ENCODE data around the gene SMIM35.

The SMIM35 gene

GRCh38 chr11:118109231-118109630, 22.5 kb upstream of the SMIM35 start:
- FAIRE-seq: no peak
- no peak for TF ChIP-seq CTCF (IDR thresholded peaks at IDR 0.05; ENCODE audit: insufficient read depth, missing control alignments)
- DNase-seq (ENCODE audit: insufficient read length, low spot score): no peak

- TF ChIP-seq CTCF (IDR thresholded peaks at IDR 0.05; ENCODE audit: insufficient read depth, missing control alignments): no peak
- DNase-seq (ENCODE audit: insufficient read length, low spot score) (no peak), FAIRE-seq (no peak)
These were observed 21.8 kb upstream of the SMIM35 start for GRCh38 chr11:118108513-118108912.

GRCh38 chr11:118106789-118107335, 20.1 kb upstream of the SMIM35 start:
- no peak for TF ChIP-seq CTCF (IDR thresholded peaks at IDR 0.05; ENCODE audit: insufficient read depth, missing control alignments)
- DNase-seq (ENCODE audit: insufficient read length, low spot score) (no peak), FAIRE-seq (no peak)

GRCh38 chr11:118105657-118106305, 19.0 kb upstream of the SMIM35 start:
- FAIRE-seq (no peak), DNase-seq (ENCODE audit: insufficient read length, low spot score) (no peak)
- no peak for TF ChIP-seq CTCF (IDR thresholded peaks at IDR 0.05; ENCODE audit: insufficient read depth, missing control alignments)

- no peak for DNase-seq (ENCODE audit: insufficient read length, low spot score)
- TF ChIP-seq CTCF (IDR thresholded peaks at IDR 0.05; ENCODE audit: insufficient read depth, missing control alignments): no peak
- FAIRE-seq: no peak
These were observed 17.7 kb upstream of the SMIM35 start for GRCh38 chr11:118104491-118104890.

- DNase-seq (ENCODE audit: insufficient read length, low spot score): no peak
- no peak for FAIRE-seq
- TF ChIP-seq CTCF (IDR thresholded peaks at IDR 0.05; ENCODE audit: insufficient read depth, missing control alignments): no peak
These were observed 16.0 kb upstream of the SMIM35 start for GRCh38 chr11:118102721-118103261.

- FAIRE-seq: no peak
- no peak for DNase-seq (ENCODE audit: insufficient read length, low spot score)
- TF ChIP-seq CTCF (IDR thresholded peaks at IDR 0.05; ENCODE audit: insufficient read depth, missing control alignments): no peak
These were observed 14.0 kb upstream of the SMIM35 start for GRCh38 chr11:118100691-118101232.
